Neural progenitor cell (in vitro differentiated cells): ENCODE results near the gene CUL4B. TPM values are rescaled to one million over a fixed set of nuclear protein-coding genes. Genes with fewer than 3 reads are reported as not detected.

Source experiments
- DNase-seq: peaks from one replicate; pipeline ENCODE4 v3.0.0-alpha.2; 2016; ENCODE audit warnings: low spot score
- H2AFZ ChIP-seq: fragments of 200-600 bp; sonication (generic); replicated peaks from 2 replicates; pipeline ENCODE4 v1.6.1; 2016; ENCODE audit warnings: antibody characterized with exemption
- H3F3A ChIP-seq: fragments of 200-600 bp; sonication (generic); 2 replicates; pipeline ENCODE4 v1.6.1; 2016; ENCODE audit warnings: antibody characterized with exemption, low read depth
- H3K27ac ChIP-seq: fragments of 200-600 bp; sonication (generic); 2 replicates; pipeline ENCODE4 v1.5.1; 2016; ENCODE audit warnings: mild to moderate bottlenecking
- H3K27me3 ChIP-seq: fragments of 200-600 bp; sonication (generic); 2 replicates; pipeline ENCODE4 v1.6.1; 2016; ENCODE audit warnings: mild to moderate bottlenecking, moderate library complexity
- H3K36me3 ChIP-seq: fragments of 200-600 bp; sonication (generic); 2 replicates; pipeline ENCODE4 v1.5.1; 2016
- H3K4me1 ChIP-seq: fragments of 200-600 bp; sonication (generic); 2 replicates; pipeline ENCODE4 v1.6.1; 2016; ENCODE audit warnings: mixed run types
- H3K4me2 ChIP-seq: fragments of 200-600 bp; sonication (generic); 2 replicates; pipeline ENCODE4 v1.6.1; 2016
- H3K4me3 ChIP-seq: fragments of 200-600 bp; sonication (generic); 2 replicates; pipeline ENCODE4 v1.5.1; 2016
- H3K79me2 ChIP-seq: fragments of 200-600 bp; sonication (generic); 2 replicates; pipeline ENCODE4 v1.6.1; 2016; ENCODE audit warnings: low read depth
- H3K9ac ChIP-seq: fragments of 200-600 bp; sonication (generic); 2 replicates; pipeline ENCODE4 v1.6.1; 2016
- H3K9me3 ChIP-seq: fragments of 200-600 bp; sonication (generic); 2 replicates; pipeline ENCODE4 v1.5.1; 2016; ENCODE audit warnings: low read depth
- H4K20me1 ChIP-seq: fragments of 200-600 bp; sonication (generic); 2 replicates; pipeline ENCODE4 v1.6.1; 2016; ENCODE audit warnings: low read depth
- H3K27ac Mint-ChIP-seq: 3 replicates; pipeline ENCODE4 v1.8.0; 2021; ENCODE audit warnings: mixed read lengths
- H3K27me3 Mint-ChIP-seq: 2 replicates; pipeline ENCODE4 v1.8.0; 2022; ENCODE audit warnings: low read depth, mild to moderate bottlenecking, inconsistent platforms, moderate library complexity, mixed read lengths; ENCODE audit not compliant: insufficient read depth
- H3K36me3 Mint-ChIP-seq: 3 replicates; pipeline ENCODE4 v1.8.0; 2021; ENCODE audit warnings: mixed read lengths
- H3K4me1 Mint-ChIP-seq: 3 replicates; pipeline ENCODE4 v1.8.0; 2021; ENCODE audit warnings: mixed read lengths
- H3K4me3 Mint-ChIP-seq: 3 replicates; pipeline ENCODE4 v1.8.0; 2021; ENCODE audit warnings: mild to moderate bottlenecking, moderate library complexity, mixed read lengths
- H3K9me3 Mint-ChIP-seq: 3 replicates; pipeline ENCODE4 v1.8.0; 2020; ENCODE audit warnings: mixed read lengths
- EZH2 ChIP-seq: fragments of 200-600 bp; sonication (generic); IDR thresholded peaks from 2 replicates; pipeline ENCODE4 v1.6.1; 2017; ENCODE audit warnings: antibody characterized with exemption, mild to moderate bottlenecking, moderate library complexity
- EZH2phosphoT487 ChIP-seq: fragments of 200-600 bp; sonication (generic); IDR thresholded peaks from 2 replicates; pipeline ENCODE4 v1.6.1; 2017; ENCODE audit warnings: antibody characterized with exemption
- total RNA-seq: library from RNA; depleted of rRNA; stranded (reverse); fragments of >200 nt; gene quantifications from 2 replicates; pipeline ENCODE4 v1.2.3, GENCODE V29; 2015; ENCODE audit warnings: low replicate concordance
- TF ChIP-seq, protein P1 (sequence below): fragments of 200-600 bp; sonication (generic); IDR thresholded peaks from 2 replicates; pipeline ENCODE4 v1.5.1; 2017; ENCODE audit warnings: antibody characterized with exemption, mild to moderate bottlenecking

Gene CUL4B
- total RNA-seq, 1 donor from 2014 or later, result 95.2 TPM

DNA sequence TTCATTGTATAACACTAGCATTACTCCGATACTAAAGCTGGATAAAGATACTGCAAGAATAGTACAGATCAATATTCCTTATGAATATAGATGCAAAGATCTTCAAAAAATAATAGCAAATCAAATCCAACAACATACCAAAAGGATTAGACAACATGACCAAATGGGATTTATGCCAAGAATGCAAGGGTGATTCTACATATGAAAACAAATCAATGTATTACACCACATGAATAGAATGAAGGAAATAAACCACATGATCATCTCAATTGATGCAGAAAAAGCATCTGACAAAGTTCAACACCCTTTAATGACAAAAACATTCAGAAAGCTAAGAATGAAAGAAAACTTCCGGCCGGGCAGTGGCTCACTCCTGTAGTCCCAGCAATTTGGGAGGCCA is 42.8 kb downstream of the CUL4B start:
- Histone ChIP-seq H3K4me2 (no peak overlapping the region), H3K4me3 (no peak overlapping the region), H2AFZ (no peak overlapping the region), H3F3A (no peaks in the 10 kb centered on the region), H4K20me1 (no peaks in the 10 kb centered on the region), H3K79me2 (no peaks in the 10 kb centered on the region), H3K36me3 (no peaks in the 10 kb centered on the region), H3K27me3 (no peaks in the 10 kb centered on the region), H3K9me3 (peaks cover 8% of the 10 kb centered on the region), H3K27ac (no peak overlapping the region), H3K4me1 (no peaks in the 10 kb centered on the region), H3K9ac (no peak overlapping the region)
- Mint-ChIP-seq H3K36me3 (peaks cover 2% of the 10 kb centered on the region), H3K4me1 (no peaks in the 10 kb centered on the region), H3K9me3 (peaks cover 10% of the 10 kb centered on the region), H3K4me3 (no peak overlapping the region), H3K27me3 (no peaks in the 10 kb centered on the region), H3K27ac (no peak overlapping the region)
- DNase-seq, result no peak
- TF ChIP-seq EZH2, result no peak
- TF ChIP-seq EZH2phosphoT487, result no peak
- TF ChIP-seq, protein P1, sequence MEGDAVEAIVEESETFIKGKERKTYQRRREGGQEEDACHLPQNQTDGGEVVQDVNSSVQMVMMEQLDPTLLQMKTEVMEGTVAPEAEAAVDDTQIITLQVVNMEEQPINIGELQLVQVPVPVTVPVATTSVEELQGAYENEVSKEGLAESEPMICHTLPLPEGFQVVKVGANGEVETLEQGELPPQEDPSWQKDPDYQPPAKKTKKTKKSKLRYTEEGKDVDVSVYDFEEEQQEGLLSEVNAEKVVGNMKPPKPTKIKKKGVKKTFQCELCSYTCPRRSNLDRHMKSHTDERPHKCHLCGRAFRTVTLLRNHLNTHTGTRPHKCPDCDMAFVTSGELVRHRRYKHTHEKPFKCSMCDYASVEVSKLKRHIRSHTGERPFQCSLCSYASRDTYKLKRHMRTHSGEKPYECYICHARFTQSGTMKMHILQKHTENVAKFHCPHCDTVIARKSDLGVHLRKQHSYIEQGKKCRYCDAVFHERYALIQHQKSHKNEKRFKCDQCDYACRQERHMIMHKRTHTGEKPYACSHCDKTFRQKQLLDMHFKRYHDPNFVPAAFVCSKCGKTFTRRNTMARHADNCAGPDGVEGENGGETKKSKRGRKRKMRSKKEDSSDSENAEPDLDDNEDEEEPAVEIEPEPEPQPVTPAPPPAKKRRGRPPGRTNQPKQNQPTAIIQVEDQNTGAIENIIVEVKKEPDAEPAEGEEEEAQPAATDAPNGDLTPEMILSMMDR, result no peak

DNA sequence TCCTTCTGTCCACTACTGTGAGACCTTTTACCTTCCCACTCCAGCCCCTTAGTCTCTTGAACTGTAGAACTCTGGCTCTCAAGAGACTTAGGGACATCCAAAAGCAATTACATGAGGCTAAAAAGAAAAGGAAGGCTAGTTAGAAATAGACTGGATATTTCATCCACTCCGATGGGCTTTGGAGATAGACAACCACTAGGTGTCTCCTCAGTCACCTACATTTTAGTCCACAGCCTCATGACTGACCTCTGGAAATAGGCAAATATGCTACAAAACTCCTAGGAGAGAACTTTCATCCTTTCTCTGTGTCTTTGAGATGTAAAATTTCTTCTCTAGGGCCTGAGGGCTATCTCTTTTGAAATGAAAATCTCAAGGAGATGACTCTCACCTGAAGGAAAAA is 46.5 kb downstream of the CUL4B start:
- H4K20me1 ChIP-seq, result no peaks in the 10 kb centered on the region
- Mint-ChIP-seq H3K4me3 (no peak overlapping the region), H3K27ac (no peak overlapping the region), H3K9me3 (peaks cover 10% of the 10 kb centered on the region), H3K4me1 (no peaks in the 10 kb centered on the region), H3K36me3 (peaks cover 2% of the 10 kb centered on the region), H3K27me3 (no peaks in the 10 kb centered on the region)
- H2AFZ ChIP-seq, result no peak overlapping the region
- no peaks in the 10 kb centered on the region for H3K4me1 ChIP-seq
- no peaks in the 10 kb centered on the region for H3K79me2 ChIP-seq
- no peaks in the 10 kb centered on the region for H3F3A ChIP-seq
- no peaks in the 10 kb centered on the region for H3K36me3 ChIP-seq
- peaks cover 8% of the 10 kb centered on the region for H3K9me3 ChIP-seq
- no peak overlapping the region for H3K4me2 ChIP-seq
- no peak for TF ChIP-seq EZH2
- TF ChIP-seq, protein P1, result peak; percentile 41
- H3K27ac ChIP-seq, result no peak overlapping the region
- no peak overlapping the region for H3K4me3 ChIP-seq
- no peaks in the 10 kb centered on the region for H3K27me3 ChIP-seq
- peak; percentile 8 for DNase-seq
- no peak overlapping the region for H3K9ac ChIP-seq

DNA sequence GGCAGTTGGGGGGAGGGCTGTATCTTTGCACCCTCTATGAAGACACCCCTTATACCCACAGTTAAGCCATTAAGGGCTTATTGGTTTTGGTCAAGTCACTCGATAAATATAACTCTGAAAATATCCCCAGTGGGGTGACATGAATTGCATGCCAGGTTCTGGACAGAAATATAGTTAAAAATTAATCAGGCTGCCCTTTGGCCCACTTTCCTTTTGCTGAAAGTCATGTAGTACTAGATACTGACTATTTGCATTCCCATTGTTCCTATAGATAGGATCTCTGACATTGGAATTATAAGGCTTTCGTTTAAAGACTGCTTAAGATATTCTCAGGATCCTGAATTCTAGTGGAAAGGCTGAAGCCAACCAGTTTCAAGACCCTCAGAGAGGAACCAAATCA is 48.1 kb downstream of the CUL4B start:
- H3K36me3 ChIP-seq, result no peaks in the 10 kb centered on the region
- no peak overlapping the region for H3K9ac ChIP-seq
- Mint-ChIP-seq H3K4me1 (no peaks in the 10 kb centered on the region), H3K27me3 (no peaks in the 10 kb centered on the region), H3K36me3 (no peaks in the 10 kb centered on the region), H3K4me3 (no peak overlapping the region), H3K9me3 (peaks cover 6% of the 10 kb centered on the region), H3K27ac (no peak overlapping the region)
- H3F3A ChIP-seq, result no peaks in the 10 kb centered on the region
- no peaks in the 10 kb centered on the region for H3K4me1 ChIP-seq
- H2AFZ ChIP-seq, result no peak overlapping the region
- no peaks in the 10 kb centered on the region for H3K79me2 ChIP-seq
- no peak overlapping the region for H3K4me3 ChIP-seq
- H3K27me3 ChIP-seq, result no peaks in the 10 kb centered on the region
- DNase-seq, result no peak
- TF ChIP-seq, protein P1, result no peak
- TF ChIP-seq EZH2 (no peak), EZH2phosphoT487 (no peak)
- H3K27ac ChIP-seq, result no peak overlapping the region
- peaks cover 5% of the 10 kb centered on the region for H3K9me3 ChIP-seq
- H3K4me2 ChIP-seq, result no peak overlapping the region
- no peaks in the 10 kb centered on the region for H4K20me1 ChIP-seq

DNA sequence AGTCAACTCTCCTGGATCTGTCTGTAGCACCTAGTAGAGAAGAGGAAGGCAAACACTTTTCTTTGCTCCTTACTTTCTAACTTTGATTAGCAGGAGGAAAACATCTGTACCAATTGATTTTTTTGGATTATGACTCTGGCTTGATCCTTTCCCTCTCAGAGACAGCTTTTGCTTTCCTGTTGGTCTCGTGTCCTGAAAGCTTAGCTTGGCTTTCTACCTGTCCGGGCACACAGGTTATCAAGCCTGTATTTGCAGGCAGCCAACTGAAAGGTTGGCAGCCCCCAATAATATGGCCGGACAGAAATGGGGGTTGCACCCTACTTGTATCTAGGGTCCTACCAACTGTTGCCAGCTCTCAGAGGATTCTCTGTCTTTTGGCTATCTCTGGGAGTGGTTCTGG is 48.5 kb downstream of the CUL4B start:
- no peak overlapping the region for H3K27ac ChIP-seq
- H3K4me1 ChIP-seq, result no peaks in the 10 kb centered on the region
- peaks cover 5% of the 10 kb centered on the region for H3K9me3 Mint-ChIP-seq
- H3K4me3 Mint-ChIP-seq, result no peak overlapping the region
- no peak overlapping the region for H3K27ac Mint-ChIP-seq
- no peaks in the 10 kb centered on the region for H3K27me3 ChIP-seq
- H3K36me3 Mint-ChIP-seq, result no peaks in the 10 kb centered on the region
- H3K36me3 ChIP-seq, result no peaks in the 10 kb centered on the region
- no peaks in the 10 kb centered on the region for H3K79me2 ChIP-seq
- H3K4me1 Mint-ChIP-seq, result no peaks in the 10 kb centered on the region
- no peak overlapping the region for H2AFZ ChIP-seq
- TF ChIP-seq EZH2 (no peak), EZH2phosphoT487 (no peak)
- TF ChIP-seq, protein P1, result no peak
- no peak overlapping the region for H3K4me3 ChIP-seq
- no peaks in the 10 kb centered on the region for H3F3A ChIP-seq
- H3K9me3 ChIP-seq, result peaks cover 5% of the 10 kb centered on the region
- no peak overlapping the region for H3K9ac ChIP-seq
- DNase-seq, result no peak
- H3K4me2 ChIP-seq, result no peak overlapping the region
- H4K20me1 ChIP-seq, result no peaks in the 10 kb centered on the region
- H3K27me3 Mint-ChIP-seq, result no peaks in the 10 kb centered on the region
